AG04450 (cell line): ENCODE measurements around the gene ZBTB20. TPM values are rescaled to one million over a fixed set of nuclear protein-coding genes. Genes with fewer than 3 reads are reported as not detected.

Source experiments
- CTCF ChIA-PET: fragments of 300-600, 350-600 bp; formaldehyde crosslinking; extraction: SDS; loops from one replicate; lab custom pipeline; 2022; ENCODE audit warnings: antibody characterized with exemption, inconsistent platforms; lab: Charles Lee
- POLR2A ChIA-PET: fragments of 350-600 bp; formaldehyde crosslinking; extraction: SDS; loops from one replicate; lab custom pipeline; 2021; ENCODE audit warnings: antibody characterized with exemption, inconsistent platforms; lab: Yijun Ruan, JAX
- DNase-seq: peaks from one replicate; pipeline ENCODE4 v3.0.0-alpha.2; 2011; ENCODE audit warnings: low read depth, low spot score
- H3K27ac ChIP-seq: one replicate; pipeline ENCODE4 v1.5.1; 2012; ENCODE audit warnings: low read depth, low read length, control low read depth
- H3K27me3 ChIP-seq: one replicate; pipeline ENCODE4 v1.6.0; 2012; ENCODE audit warnings: low read length; ENCODE audit not compliant: control insufficient read depth, insufficient read depth
- H3K4me3 ChIP-seq: 2 replicates; pipeline ENCODE4 v1.5.1; 2011; ENCODE audit warnings: mild to moderate bottlenecking, low read depth, low read length, control low read depth
- H3K9me3 ChIP-seq: 2 replicates; pipeline ENCODE4 v1.5.1; 2012; ENCODE audit warnings: low read length; ENCODE audit not compliant: control insufficient read depth, insufficient read depth
- polyA plus RNA-seq: library from polyadenylated mRNA; depleted of rRNA; stranded (reverse); fragments of >200 nt; gene quantifications from 2 replicates; pipeline ENCODE4 v1.2.3, GENCODE V29; 2011
- TF ChIP-seq, protein P1 (sequence below): IDR thresholded peaks from 2 replicates; pipeline ENCODE4 v1.5.1; 2011; ENCODE audit warnings: low read depth, low read length, control low read depth, inconsistent platforms

Gene ZBTB20
- polyA plus RNA-seq, 1 experiment = 3.0 TPM

DNA sequence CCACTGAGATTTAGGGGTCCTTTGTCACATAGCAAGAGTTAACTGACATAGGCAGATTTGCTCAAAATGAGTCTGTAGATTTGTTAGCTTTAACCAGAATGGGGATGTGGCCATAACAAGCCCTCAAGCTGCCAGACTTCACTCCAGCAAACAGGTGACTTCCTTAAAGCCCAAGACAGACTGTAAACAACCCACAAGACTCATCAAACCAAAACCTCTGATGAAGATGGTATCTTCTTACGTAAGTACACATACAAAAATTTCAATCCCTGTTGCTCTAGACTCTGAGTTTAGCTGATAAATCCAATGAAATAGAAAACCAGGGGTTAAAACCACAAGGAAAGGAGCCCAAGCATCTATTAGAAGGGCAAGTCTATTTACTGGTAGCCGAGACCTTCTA, 18.2 kb upstream of the ZBTB20 start:
- POLR2A ChIA-PET = no interaction called here
- no peak overlapping the region for H3K4me3 ChIP-seq
- TF ChIP-seq, protein P1, sequence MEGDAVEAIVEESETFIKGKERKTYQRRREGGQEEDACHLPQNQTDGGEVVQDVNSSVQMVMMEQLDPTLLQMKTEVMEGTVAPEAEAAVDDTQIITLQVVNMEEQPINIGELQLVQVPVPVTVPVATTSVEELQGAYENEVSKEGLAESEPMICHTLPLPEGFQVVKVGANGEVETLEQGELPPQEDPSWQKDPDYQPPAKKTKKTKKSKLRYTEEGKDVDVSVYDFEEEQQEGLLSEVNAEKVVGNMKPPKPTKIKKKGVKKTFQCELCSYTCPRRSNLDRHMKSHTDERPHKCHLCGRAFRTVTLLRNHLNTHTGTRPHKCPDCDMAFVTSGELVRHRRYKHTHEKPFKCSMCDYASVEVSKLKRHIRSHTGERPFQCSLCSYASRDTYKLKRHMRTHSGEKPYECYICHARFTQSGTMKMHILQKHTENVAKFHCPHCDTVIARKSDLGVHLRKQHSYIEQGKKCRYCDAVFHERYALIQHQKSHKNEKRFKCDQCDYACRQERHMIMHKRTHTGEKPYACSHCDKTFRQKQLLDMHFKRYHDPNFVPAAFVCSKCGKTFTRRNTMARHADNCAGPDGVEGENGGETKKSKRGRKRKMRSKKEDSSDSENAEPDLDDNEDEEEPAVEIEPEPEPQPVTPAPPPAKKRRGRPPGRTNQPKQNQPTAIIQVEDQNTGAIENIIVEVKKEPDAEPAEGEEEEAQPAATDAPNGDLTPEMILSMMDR = no peak

DNA sequence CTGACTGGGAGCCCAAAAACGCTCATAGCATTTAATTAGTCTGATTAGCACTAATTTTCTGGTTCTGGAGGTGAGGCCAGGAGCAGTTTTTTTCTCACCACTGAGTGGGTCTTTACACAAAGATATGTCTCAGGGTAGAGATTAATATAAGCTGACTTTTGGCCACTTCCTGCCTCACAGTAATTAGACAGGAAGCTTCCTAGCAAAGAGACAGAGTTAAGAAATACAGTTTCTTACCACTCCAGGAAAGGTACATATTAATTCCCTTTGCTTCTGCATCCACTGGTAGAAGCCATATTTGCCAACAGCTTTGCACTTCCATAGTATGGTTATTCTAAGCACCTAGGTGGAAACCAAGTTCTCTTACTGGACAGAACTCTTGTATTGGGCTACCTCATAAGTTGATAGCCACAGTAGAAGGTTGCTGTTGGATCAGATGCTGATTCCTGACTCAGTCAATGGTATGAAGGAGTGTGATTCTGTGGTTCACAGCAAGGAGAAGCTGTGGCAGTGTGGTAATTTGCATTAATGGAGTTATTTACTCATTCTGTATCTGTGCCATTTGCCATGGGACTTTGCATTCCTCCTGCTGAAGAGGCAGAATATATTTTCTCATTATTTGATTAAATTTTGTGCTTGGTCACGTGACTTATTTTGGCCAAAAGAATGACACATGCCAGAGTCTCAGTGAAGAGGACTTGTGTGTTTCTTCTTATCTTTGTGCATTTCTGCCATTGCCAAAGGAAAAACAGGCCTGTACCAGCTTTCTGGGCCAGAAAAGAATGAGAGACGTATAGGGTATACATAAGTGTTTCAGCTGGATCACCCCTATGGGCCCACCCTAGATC, 17.5 kb upstream of the ZBTB20 start:
- Histone ChIP-seq H3K27ac (no peak overlapping the region), H3K27me3 (no peaks in the 10 kb centered on the region), H3K9me3 (no peaks in the 10 kb centered on the region), H3K4me3 (no peak overlapping the region)
- ChIA-PET POLR2A (no interaction called here), CTCF (interaction anchor here (0.6 to 1.2 kb wide), 2 partner anchors 64 to 657 kb away, joined by 3 read pairs; no protein-coding TSS in a partner anchor)
- DNase-seq = no peak
- TF ChIP-seq, protein P1 = no peak

More for the DNA sequence above, 18.2 kb upstream of the ZBTB20 start:
- Histone ChIP-seq H3K27me3 (no peaks in the 10 kb centered on the region), H3K9me3 (no peaks in the 10 kb centered on the region), H3K27ac (no peak overlapping the region)
- CTCF ChIA-PET = interaction anchor here (0.7 to 1.8 kb wide), 2 partner anchors 10 to 703 kb away, joined by 3 to 6 read pairs; no protein-coding TSS in a partner anchor
- DNase-seq = no peak

DNA sequence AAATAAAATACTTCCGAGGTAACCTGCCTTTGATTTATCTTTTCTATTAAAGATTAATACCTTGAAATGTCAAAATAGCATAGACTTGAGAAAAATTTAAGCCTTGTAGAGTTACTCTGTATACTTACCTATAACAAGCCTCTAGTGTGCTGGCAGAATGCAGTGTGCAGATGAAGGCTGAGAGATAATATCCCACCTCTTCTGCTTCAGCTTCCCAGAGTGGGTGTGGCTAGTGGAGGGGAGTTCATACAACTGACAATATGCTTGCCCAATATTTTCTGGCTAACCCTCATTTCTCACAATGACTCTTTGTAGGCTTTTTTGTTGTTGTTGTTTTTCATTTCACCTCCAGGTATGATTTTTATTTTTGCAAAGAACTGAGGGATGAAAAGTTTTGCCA, 15.7 kb upstream of the ZBTB20 start:
- Histone ChIP-seq H3K9me3 (no peaks in the 10 kb centered on the region), H3K4me3 (no peak overlapping the region), H3K27ac (no peak overlapping the region), H3K27me3 (no peaks in the 10 kb centered on the region)
- TF ChIP-seq, protein P1 = no peak
- CTCF ChIA-PET = no interaction called here
- DNase-seq = no peak
- POLR2A ChIA-PET = no interaction called here

DNA sequence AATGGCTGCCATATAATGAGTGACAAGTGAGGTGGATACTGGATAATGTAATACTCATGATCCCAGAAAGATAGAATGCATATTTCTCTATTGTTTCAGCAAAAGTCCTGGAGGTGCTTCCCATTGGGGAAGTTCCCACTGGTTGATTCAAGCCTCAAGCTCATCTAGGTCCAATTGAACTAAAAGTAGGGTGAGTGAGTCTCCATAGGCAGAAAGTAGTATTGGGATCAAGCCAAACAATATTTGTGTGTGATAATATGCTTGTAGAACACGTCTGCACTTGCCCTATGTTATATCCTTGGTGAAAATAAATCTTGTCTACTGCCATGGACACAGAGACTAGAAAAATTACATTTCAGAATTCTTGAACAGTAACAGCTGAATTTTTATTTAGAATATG, 14.8 kb upstream of the ZBTB20 start:
- ChIA-PET POLR2A (no interaction called here), CTCF (no interaction called here)
- Histone ChIP-seq H3K4me3 (no peak overlapping the region), H3K27me3 (no peaks in the 10 kb centered on the region), H3K9me3 (no peaks in the 10 kb centered on the region), H3K27ac (no peak overlapping the region)
- TF ChIP-seq, protein P1 = no peak
- no peak for DNase-seq

DNA sequence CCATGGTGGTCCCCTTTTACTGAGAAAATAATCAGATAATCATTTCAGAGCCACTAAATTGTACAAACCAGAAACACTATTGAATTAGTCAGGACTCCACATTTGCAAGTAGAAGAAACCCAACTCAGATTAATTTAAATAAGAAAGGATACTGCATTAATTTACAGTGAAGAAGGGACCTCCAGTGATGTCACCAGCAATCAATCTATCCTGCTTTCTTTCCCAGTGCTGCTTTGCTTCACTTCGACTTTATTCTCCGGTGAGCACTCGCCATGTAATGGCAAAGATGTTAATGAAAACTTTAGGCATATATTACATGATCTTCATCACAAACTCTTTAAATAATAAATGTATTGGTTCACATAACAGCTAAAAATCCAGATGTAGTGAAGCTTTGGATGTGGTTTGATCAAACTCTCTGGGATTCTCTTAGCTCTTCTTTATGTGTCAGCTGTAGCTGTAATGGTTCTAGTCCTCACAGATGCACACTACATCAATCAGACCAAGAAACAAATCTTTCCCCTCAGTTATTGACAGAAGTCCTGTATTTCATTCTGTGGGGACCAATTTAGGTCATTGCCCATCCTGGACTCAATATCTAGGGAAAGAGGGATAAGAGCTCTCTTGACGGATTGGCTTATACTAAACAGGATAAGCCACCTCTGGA, 14.2 kb upstream of the ZBTB20 start:
- POLR2A ChIA-PET = no interaction called here
- no peak for DNase-seq
- CTCF ChIA-PET = no interaction called here
- TF ChIP-seq, protein P1 = no peak
- Histone ChIP-seq H3K27me3 (no peaks in the 10 kb centered on the region), H3K27ac (no peak overlapping the region), H3K4me3 (no peak overlapping the region), H3K9me3 (no peaks in the 10 kb centered on the region)
